MM.1S (cell line): Measurements from ENCODE around the gene PTCRA.

ENCODE experiments used
- DNase-seq: peaks from one replicate; pipeline ENCODE4 v3.0.0-alpha.2; 2015
- H2AFZ ChIP-seq: fragments of 300-600 bp; sonication (generic); 2 replicates; pipeline ENCODE4 v1.6.0; 2016; ENCODE audit warnings: antibody characterized with exemption, low read length
- H3F3A ChIP-seq: fragments of 300-600 bp; sonication (generic); 2 replicates; pipeline ENCODE4 v1.6.1; 2016; ENCODE audit warnings: mild to moderate bottlenecking, antibody characterized with exemption, low read length, moderate library complexity, mixed read lengths; ENCODE audit not compliant: insufficient read depth
- H3K27ac ChIP-seq: fragments of 300-600 bp; sonication (generic); 2 replicates; pipeline ENCODE4 v1.5.1; 2016; ENCODE audit warnings: mild to moderate bottlenecking, low read length
- H3K27me3 ChIP-seq: fragments of 300-600 bp; sonication (generic); replicated peaks from 2 replicates; pipeline ENCODE4 v1.6.0; 2016; ENCODE audit warnings: low read length; ENCODE audit not compliant: insufficient read depth
- H3K36me3 ChIP-seq: fragments of 300-600 bp; sonication (generic); replicated peaks from 2 replicates; pipeline ENCODE4 v1.6.1; 2016; ENCODE audit warnings: mild to moderate bottlenecking, low read length, mixed read lengths; ENCODE audit not compliant: insufficient read depth
- H3K4me1 ChIP-seq: fragments of 300-600 bp; sonication (generic); 2 replicates; pipeline ENCODE4 v1.6.1; 2016; ENCODE audit warnings: low read length, mixed read lengths
- H3K4me2 ChIP-seq: fragments of 300-600 bp; sonication (generic); 2 replicates; pipeline ENCODE4 v1.6.0; 2016; ENCODE audit warnings: low read depth, low read length
- H3K4me3 ChIP-seq: fragments of 300-600 bp; sonication (generic); 2 replicates; pipeline ENCODE4 v1.5.1; 2016; ENCODE audit warnings: low read length, mixed read lengths
- H3K79me2 ChIP-seq: fragments of 300-600 bp; sonication (generic); 2 replicates; pipeline ENCODE4 v1.6.1; 2016; ENCODE audit warnings: mixed run types, low read length, mixed read lengths
- H3K9ac ChIP-seq: fragments of 300-600 bp; sonication (generic); 2 replicates; pipeline ENCODE4 v1.6.1; 2016; ENCODE audit warnings: low read length, mixed read lengths
- H3K9me2 ChIP-seq: fragments of 300-600 bp; sonication (generic); replicated peaks from 2 replicates; pipeline ENCODE4 v1.6.1; 2016; ENCODE audit warnings: mild to moderate bottlenecking, low read length, mixed read lengths; ENCODE audit not compliant: insufficient read depth
- H3K9me3 ChIP-seq: fragments of 300-600 bp; sonication (generic); replicated peaks from 2 replicates; pipeline ENCODE4 v1.6.1; 2016; ENCODE audit warnings: mild to moderate bottlenecking, low read length, mixed read lengths; ENCODE audit not compliant: insufficient read depth
- H4K20me1 ChIP-seq: fragments of 300-600 bp; sonication (generic); 2 replicates; pipeline ENCODE4 v1.6.1; 2016; ENCODE audit warnings: mild to moderate bottlenecking, low read length, moderate library complexity, mixed read lengths; ENCODE audit not compliant: insufficient read depth
- CTCF ChIP-seq: fragments of 300-600 bp; sonication (generic); IDR thresholded peaks from 2 replicates; pipeline ENCODE4 v1.5.1; 2016; ENCODE audit warnings: antibody characterized with exemption, low read length, mixed read lengths
- EZH2 ChIP-seq: fragments of 300-600 bp; sonication (generic); optimal IDR thresholded peaks from 2 replicates; pipeline ENCODE3; 2017; ENCODE audit warnings: low read depth, mild to moderate bottlenecking, antibody characterized with exemption, low read length, mixed read lengths
- EZH2phosphoT487 ChIP-seq: fragments of 300-600 bp; sonication (generic); IDR thresholded peaks from 2 replicates; pipeline ENCODE4 v1.6.1; 2018; ENCODE audit warnings: antibody characterized with exemption, low read length

PTCRA gene

GRCh38 chr6:42968126-42968701 lies 52.4 kb downstream of the PTCRA start:
- Histone ChIP-seq H3K36me3 (no peaks in the 10 kb centered on the region), H3K4me1 (no peaks in the 10 kb centered on the region), H2AFZ (no peak overlapping the region), H3K9me3 (no peaks in the 10 kb centered on the region), H3K9ac (no peak overlapping the region), H3K4me2 (no peak overlapping the region), H3K9me2 (no peaks in the 10 kb centered on the region), H3K27me3 (no peaks in the 10 kb centered on the region), H3F3A (no peaks in the 10 kb centered on the region), H3K27ac (no peak overlapping the region), H3K79me2 (no peaks in the 10 kb centered on the region), H3K4me3 (no peak overlapping the region), H4K20me1 (no peaks in the 10 kb centered on the region)
- no peak for TF ChIP-seq EZH2phosphoT487
- TF ChIP-seq EZH2, result no peak
- no peak for TF ChIP-seq CTCF
- no peak for DNase-seq

- no peak overlapping the region for H3K9ac ChIP-seq
Observed at GRCh38 chr6:42968783-42969182, 52.9 kb downstream of the PTCRA start.

GRCh38 chr6:42969431-42969830 lies 53.6 kb downstream of the PTCRA start:
- no peaks in the 10 kb centered on the region for H3K36me3 ChIP-seq
- no peaks in the 10 kb centered on the region for H3K9me2 ChIP-seq
- no peaks in the 10 kb centered on the region for H3K79me2 ChIP-seq
- H4K20me1 ChIP-seq, result no peaks in the 10 kb centered on the region
- H3K27ac ChIP-seq, result no peak overlapping the region
- no peak overlapping the region for H2AFZ ChIP-seq
- TF ChIP-seq EZH2, result no peak
- TF ChIP-seq EZH2phosphoT487, result no peak
- TF ChIP-seq CTCF, result no peak
- H3K9ac ChIP-seq, result no peak overlapping the region
- no peak overlapping the region for H3K4me2 ChIP-seq
- H3K4me1 ChIP-seq, result no peaks in the 10 kb centered on the region
- DNase-seq, result no peak
- H3K4me3 ChIP-seq, result no peak overlapping the region
- no peaks in the 10 kb centered on the region for H3K9me3 ChIP-seq
- H3F3A ChIP-seq, result no peaks in the 10 kb centered on the region
- no peaks in the 10 kb centered on the region for H3K27me3 ChIP-seq

More at GRCh38 chr6:42968783-42969182, 52.9 kb downstream of the PTCRA start:
- no peak for DNase-seq
- no peak overlapping the region for H3K27ac ChIP-seq
- no peaks in the 10 kb centered on the region for H3K4me1 ChIP-seq
- H2AFZ ChIP-seq, result no peak overlapping the region
- H3K9me3 ChIP-seq, result no peaks in the 10 kb centered on the region
- no peak overlapping the region for H3K4me3 ChIP-seq
- H3K27me3 ChIP-seq, result no peaks in the 10 kb centered on the region
- no peaks in the 10 kb centered on the region for H4K20me1 ChIP-seq
- TF ChIP-seq CTCF, result no peak
- TF ChIP-seq EZH2phosphoT487, result no peak
- no peak for TF ChIP-seq EZH2
- H3K9me2 ChIP-seq, result no peaks in the 10 kb centered on the region
- H3K36me3 ChIP-seq, result no peaks in the 10 kb centered on the region
- no peak overlapping the region for H3K4me2 ChIP-seq
- no peaks in the 10 kb centered on the region for H3F3A ChIP-seq
- H3K79me2 ChIP-seq, result no peaks in the 10 kb centered on the region
